CD4-positive, alpha-beta memory T cell (primary cell): ENCODE measurements around the gene NUDCD2. TPM values are rescaled to one million over a fixed set of nuclear protein-coding genes. Genes with fewer than 3 reads are reported as not detected.
A peak's percentile ranks its signal among the peaks of the same experiment; 100 is the strongest.

Experiments
- CTCF ChIA-PET: fragments of 350-600 bp; sonication (Branson Sonifier 250); formaldehyde crosslinking; loops from one replicate; lab custom pipeline; 2021; ENCODE audit warnings: inconsistent platforms; ENCODE audit not compliant: partially characterized antibody; lab: Charles Lee
- POLR2A ChIA-PET: fragments of 350-600 bp; sonication (Branson Sonifier 250); formaldehyde crosslinking; loops from one replicate; lab custom pipeline; 2021; ENCODE audit not compliant: partially characterized antibody; lab: Charles Lee
- DNase-seq, 5 donors: peaks; one replicate each; pipeline versions ENCODE4 v3.0.0 to v3.0.0-alpha.2; 2020 to 2022; ENCODE audit warnings: mixed read lengths in 1 of 5
- H3K27ac ChIP-seq: one replicate; pipeline ENCODE4 v1.7.0; 2013; ENCODE audit warnings: low read depth, low read length
- H3K27me3 ChIP-seq: 2 replicates; pipeline ENCODE4 v1.7.0; 2013; ENCODE audit warnings: mild to moderate bottlenecking, low read length, moderate library complexity; ENCODE audit not compliant: insufficient read depth
- H3K36me3 ChIP-seq: 2 replicates; pipeline ENCODE4 v1.7.0; 2013; ENCODE audit warnings: mild to moderate bottlenecking, low read length, moderate library complexity; ENCODE audit not compliant: insufficient read depth
- H3K4me1 ChIP-seq: 2 replicates; pipeline ENCODE4 v1.7.0; 2013; ENCODE audit warnings: mild to moderate bottlenecking, low read length, moderate library complexity; ENCODE audit not compliant: insufficient read depth
- H3K4me3 ChIP-seq, 2 donors: one replicate each; pipeline ENCODE4 v1.7.0; 2013; ENCODE audit warnings: low read length in 2 of 2, mild to moderate bottlenecking in 1 of 2
- H3K9me3 ChIP-seq, 2 donors: one replicate each; pipeline ENCODE4 v1.7.0; 2013; ENCODE audit warnings: low read length in 2 of 2, control low read depth in 1 of 2; ENCODE audit not compliant: control insufficient read depth in 1 of 2
- H3K27ac Mint-ChIP-seq, 7 donors: one replicate each; pipeline ENCODE4 v1.8.0; 2020 to 2021; ENCODE audit warnings: mixed read lengths in 7 of 7, mild to moderate bottlenecking in 6 of 7, inconsistent platforms in 3 of 7, moderate library complexity in 3 of 7
- H3K27me3 Mint-ChIP-seq, 2 donors: one replicate each; pipeline ENCODE4 v1.8.0; 2020 to 2021; ENCODE audit warnings: mixed read lengths in 2 of 2
- H3K36me3 Mint-ChIP-seq, 2 donors: one replicate each; pipeline ENCODE4 v1.8.0; 2020 to 2021; ENCODE audit warnings: mixed read lengths in 2 of 2, inconsistent platforms in 1 of 2, mild to moderate bottlenecking in 1 of 2
- H3K4me1 Mint-ChIP-seq, 4 donors: one replicate each; pipeline ENCODE4 v1.8.0; 2020 to 2021; ENCODE audit warnings: mixed read lengths in 4 of 4, mild to moderate bottlenecking in 1 of 4
- H3K4me3 Mint-ChIP-seq, 8 donors: one replicate each; pipeline ENCODE4 v1.8.0; 2020 to 2021; ENCODE audit warnings: mixed read lengths in 8 of 8, mild to moderate bottlenecking in 7 of 8, moderate library complexity in 6 of 8, inconsistent platforms in 3 of 8
- H3K9me3 Mint-ChIP-seq, 8 donors: one replicate each; pipeline ENCODE4 v1.8.0; 2020 to 2021; ENCODE audit warnings: mixed read lengths in 8 of 8, mild to moderate bottlenecking in 5 of 8, inconsistent platforms in 3 of 8, moderate library complexity in 1 of 8
- intact Hi-C: fragments of 100-400 bp; cut with micrococcal nuclease; formaldehyde crosslinking; loops from one replicate; pipeline ENCODE4 v1.15.1; 2023
- polyA plus RNA-seq, 2 donors: library from polyadenylated mRNA; unstranded; fragments of 300-500 nt; fragmentation: Illumina TruSeq; gene quantifications; one replicate each; pipeline ENCODE4 v1.2.3, GENCODE V29; 2021
- total RNA-seq, 2 experiments: library from RNA; stranded (reverse); gene quantifications; one replicate each; pipeline ENCODE4 v1.2.3, GENCODE V29; 2021

The NUDCD2 gene, protein sequence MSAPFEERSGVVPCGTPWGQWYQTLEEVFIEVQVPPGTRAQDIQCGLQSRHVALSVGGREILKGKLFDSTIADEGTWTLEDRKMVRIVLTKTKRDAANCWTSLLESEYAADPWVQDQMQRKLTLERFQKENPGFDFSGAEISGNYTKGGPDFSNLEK
- total RNA-seq (10 to 100 TPM; 26.0 to 26.4 TPM), polyA plus RNA-seq (10 to 100 TPM; 61.5 to 62.0 TPM)

DNA sequence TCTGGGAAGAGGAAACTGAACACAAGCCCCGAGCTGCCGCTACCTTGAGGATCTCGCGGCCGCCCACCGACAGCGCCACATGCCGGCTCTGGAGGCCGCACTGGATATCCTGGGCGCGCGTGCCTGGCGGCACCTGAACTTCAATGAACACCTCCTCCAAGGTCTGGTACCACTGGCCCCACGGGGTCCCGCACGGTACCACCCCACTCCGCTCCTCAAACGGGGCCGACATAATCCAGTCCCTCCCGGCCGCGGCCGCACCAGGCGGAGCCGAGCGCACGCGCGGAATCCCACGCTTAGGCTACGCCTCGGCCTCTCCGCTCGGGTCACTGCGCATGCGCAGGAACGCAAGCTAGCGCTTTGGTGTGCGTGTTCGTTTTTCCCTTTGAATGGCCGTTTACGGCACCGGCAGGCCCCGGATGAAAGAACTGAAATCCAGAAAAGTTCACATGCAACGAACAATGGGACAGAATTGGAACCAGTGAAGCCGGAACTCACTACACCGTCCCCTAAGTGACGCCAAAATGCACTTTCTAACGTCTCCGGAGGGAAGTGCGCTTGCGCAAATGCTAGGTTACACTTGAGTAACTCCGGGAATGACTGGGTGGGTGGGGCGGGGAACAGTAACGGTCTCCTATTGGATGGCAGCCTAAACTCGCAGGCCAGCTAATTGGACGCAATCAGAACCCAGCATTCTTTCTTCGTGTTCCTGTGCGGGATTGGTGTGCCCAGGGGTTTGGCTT lies at the start of gene NUDCD2:
NUDCD2 (minus strand) TSS at position 284 of the 743 bp plus-strand sequence; CDS start at position 232, 52 bp downstream.
- H3K4me1 ChIP-seq, result peaks cover 50% of the 10 kb centered on the region
- peak within 1 kb of the TSS; percentile 96 for H3K27ac ChIP-seq
- ChIA-PET CTCF (interaction anchor here (0.7 to 6.4 kb wide), 13 partner anchors 8 to 52 kb away, joined by 3 to 63 read pairs (median 4); partner anchors contain the start of genes CCNG1 and MAT2B), POLR2A (interaction anchor here (0.6 to 7.0 kb wide), 12 partner anchors 8 to 62 kb away, joined by 3 to 257 read pairs (median 6); partner anchors contain the start of genes CCNG1 and MAT2B)
- Mint-ChIP-seq H3K9me3 (peaks cover 0 to 5% (median 0%) of the 10 kb centered on the region in 8 donors), H3K4me1 (peaks cover 25 to 62% (median 44%) of the 10 kb centered on the region in 4 donors), H3K4me3 (peak within 1 kb of the TSS; percentile 94 to 99 (median 96)), H3K27ac (peak within 1 kb of the TSS; percentile 98 to 100 (median 99)), H3K27me3 (no peaks in the 10 kb centered on the region), H3K36me3 (peaks cover 14 to 19% of the 10 kb centered on the region in 2 donors)
- peak within 1 kb of the TSS; percentile 68 to 99 for H3K4me3 ChIP-seq
- peak; percentile 97 to 99 (median 98) for DNase-seq
- no peaks in the 10 kb centered on the region for H3K27me3 ChIP-seq
- H3K9me3 ChIP-seq, result no peaks in the 10 kb centered on the region
- peaks cover 4% of the 10 kb centered on the region for H3K36me3 ChIP-seq
- intact Hi-C loops, result loop anchor here (1.0 kb wide), 2 partner anchors 23 to 45 kb away; partner anchors contain the start of genes CCNG1 and MAT2B

DNA sequence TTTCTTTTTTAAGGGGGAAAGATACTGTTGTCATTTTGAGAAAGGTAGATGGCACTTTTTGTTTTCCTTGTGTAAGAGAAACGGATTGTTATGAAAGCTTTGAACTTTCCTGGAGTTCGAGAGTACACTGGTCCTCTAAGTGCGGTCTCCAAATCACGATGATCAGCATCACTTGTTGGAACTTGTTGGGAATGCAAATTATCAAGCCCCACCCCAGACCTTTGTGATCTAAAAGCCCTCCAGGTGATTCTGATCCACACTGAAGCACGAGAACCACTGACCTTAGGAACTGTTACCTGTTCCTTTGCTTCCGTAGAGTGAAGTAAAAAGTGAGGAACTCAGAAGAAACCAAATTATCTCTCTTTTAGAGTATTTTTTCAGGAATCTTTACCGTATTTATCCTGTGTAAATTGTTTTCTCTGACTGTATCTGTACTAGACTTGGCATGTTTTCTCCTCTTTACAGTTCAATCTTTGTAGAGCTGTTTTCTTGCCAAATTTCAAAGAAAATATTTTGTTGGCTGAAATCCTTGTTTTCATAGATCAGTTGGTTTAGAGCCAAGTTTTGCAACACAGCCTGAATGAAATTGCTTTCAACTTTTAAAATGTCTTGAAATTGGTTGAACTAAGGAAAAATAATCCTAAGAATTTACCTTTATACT lies 49.5 kb upstream of the NUDCD2 start:
- H3K4me1 ChIP-seq, result peaks cover 62% of the 10 kb centered on the region
- H3K9me3 ChIP-seq, result no peaks in the 10 kb centered on the region
- Mint-ChIP-seq H3K9me3 (no peaks in the 10 kb centered on the region), H3K27ac (peak overlapping the region; percentile 97 to 100 (median 99)), H3K27me3 (no peaks in the 10 kb centered on the region), H3K4me1 (peaks cover 42 to 74% (median 52%) of the 10 kb centered on the region in 4 donors), H3K4me3 (peak overlapping the region; percentile 92 to 100 (median 98)), H3K36me3 (peaks cover 22 to 56% of the 10 kb centered on the region in 2 donors)
- ChIA-PET CTCF (interaction anchor here (1.4 to 3.2 kb wide), 4 partner anchors 20 to 71 kb away, joined by 3 to 33 read pairs (median 6); partner anchors contain the start of genes CCNG1, HMMR and NUDCD2), POLR2A (interaction anchor here (1.6 to 9.9 kb wide), 2 partner anchors 12 to 49 kb away, joined by 4 to 257 read pairs; partner anchors contain the start of genes HMMR and NUDCD2)
- H3K36me3 ChIP-seq, result peaks cover 22% of the 10 kb centered on the region
- DNase-seq, result peak in 1 of 5 donors; percentile 4
- no peaks in the 10 kb centered on the region for H3K27me3 ChIP-seq
- H3K4me3 ChIP-seq, result peak overlapping the region; percentile 26 to 75
- peak overlapping the region; percentile 90 for H3K27ac ChIP-seq
- intact Hi-C loops, result loop anchor here (2.0 kb wide), 1 partner anchor 13 kb away; no protein-coding TSS in a partner anchor

DNA sequence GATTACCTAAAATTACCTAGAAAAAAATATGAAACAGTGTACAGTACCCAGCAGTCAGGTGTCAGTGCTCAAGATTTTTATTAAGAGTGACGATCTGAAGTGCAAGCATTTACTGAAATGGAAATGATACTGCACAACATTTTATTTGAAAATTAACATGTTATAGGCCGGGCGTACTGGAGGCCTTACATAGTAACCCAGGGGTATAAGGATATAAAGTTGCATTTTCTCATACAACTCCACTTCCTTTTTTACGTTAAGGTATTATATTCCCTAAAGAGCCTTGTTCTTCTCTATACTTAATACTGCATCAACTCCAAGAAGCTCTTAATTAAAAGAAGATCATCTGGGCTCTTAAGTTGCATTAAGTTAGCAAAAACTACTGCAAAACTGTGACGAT lies 48.9 kb upstream of the NUDCD2 start:
- peaks cover 42 to 80% (median 57%) of the 10 kb centered on the region in 4 donors for H3K4me1 Mint-ChIP-seq
- Histone ChIP-seq H3K9me3 (no peaks in the 10 kb centered on the region), H3K36me3 (peaks cover 17% of the 10 kb centered on the region), H3K4me1 (peaks cover 61% of the 10 kb centered on the region), H3K27ac (peak overlapping the region; percentile 90), H3K27me3 (no peaks in the 10 kb centered on the region), H3K4me3 (peak overlapping the region; percentile 19 to 75)
- no peaks in the 10 kb centered on the region for H3K27me3 Mint-ChIP-seq
- ChIA-PET POLR2A (interaction anchor here (1.1 to 9.9 kb wide), 4 partner anchors 8 to 49 kb away, joined by 3 to 257 read pairs (median 4); partner anchors contain the start of genes HMMR and NUDCD2), CTCF (interaction anchor here (0.7 to 3.2 kb wide), 6 partner anchors 8 to 100 kb away, joined by 3 to 33 read pairs (median 4); partner anchors contain the start of genes CCNG1, HMMR and NUDCD2)
- H3K4me3 Mint-ChIP-seq, result peak overlapping the region; percentile 92 to 100 (median 98)
- H3K36me3 Mint-ChIP-seq, result peaks cover 21 to 55% of the 10 kb centered on the region in 2 donors
- DNase-seq, result no peak
- peak overlapping the region; percentile 97 to 100 (median 99) for H3K27ac Mint-ChIP-seq
- intact Hi-C loops, result loop anchor here (2.0 kb wide), 1 partner anchor 14 kb away; no protein-coding TSS in a partner anchor
- H3K9me3 Mint-ChIP-seq, result no peaks in the 10 kb centered on the region

DNA sequence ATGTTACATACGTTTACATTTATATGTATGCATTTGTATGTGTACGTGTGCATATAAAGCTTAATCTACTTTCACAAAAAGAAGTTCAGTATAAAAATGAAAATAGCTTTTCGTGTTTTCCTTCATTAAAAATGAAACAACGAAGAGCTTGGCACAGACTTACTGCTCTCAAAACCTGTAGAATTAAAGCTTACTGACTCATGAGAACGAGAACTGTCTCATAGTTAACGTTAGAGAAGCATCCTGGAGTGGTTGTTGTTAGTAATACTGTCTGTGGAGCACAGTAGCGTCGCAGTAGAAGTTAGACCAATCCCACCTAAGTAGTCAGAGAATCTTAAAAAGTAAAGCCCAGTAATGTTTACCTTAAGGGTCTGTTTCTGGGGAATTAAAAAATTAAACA lies 46.8 kb upstream of the NUDCD2 start:
- intact Hi-C loops, result no loop called here

DNA sequence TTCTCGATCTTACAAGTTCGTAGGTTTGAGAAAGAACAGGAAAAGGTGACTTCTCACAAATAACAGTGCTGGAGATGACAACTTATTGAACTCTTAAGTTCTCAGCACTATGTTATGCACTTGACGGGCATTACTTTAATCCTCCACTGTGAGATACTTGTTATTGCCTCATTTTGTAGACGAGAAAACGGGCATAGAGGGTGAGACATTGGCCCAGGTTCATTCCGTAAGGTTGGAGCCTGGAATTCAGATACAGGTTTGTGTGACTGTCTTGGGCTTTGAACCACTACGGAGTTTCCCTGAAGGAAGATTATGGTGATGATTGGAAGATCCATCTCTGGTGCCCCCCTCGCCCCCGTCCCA lies 46.2 kb upstream of the NUDCD2 start:
- H3K27ac ChIP-seq, result peak overlapping the region; percentile 90
- CTCF ChIA-PET, result interaction anchor here (0.9 to 5.1 kb wide), 13 partner anchors 27 to 68 kb away, joined by 3 to 63 read pairs (median 5); partner anchors contain the start of genes CCNG1, HMMR and NUDCD2
- Mint-ChIP-seq H3K27ac (peak overlapping the region; percentile 97 to 100 (median 99)), H3K4me1 (peaks cover 35 to 76% (median 50%) of the 10 kb centered on the region in 4 donors), H3K27me3 (no peaks in the 10 kb centered on the region), H3K36me3 (peaks cover 7 to 37% of the 10 kb centered on the region in 2 donors), H3K9me3 (no peaks in the 10 kb centered on the region), H3K4me3 (peak overlapping the region; percentile 92 to 100 (median 98))
- POLR2A ChIA-PET, result interaction anchor here (0.8 to 9.9 kb wide), 18 partner anchors 10 to 68 kb away, joined by 3 to 257 read pairs (median 6); partner anchors contain the start of genes CCNG1, HMMR and NUDCD2
- H3K9me3 ChIP-seq, result no peaks in the 10 kb centered on the region
- H3K27me3 ChIP-seq, result no peaks in the 10 kb centered on the region
- DNase-seq, result peak in 1 of 5 donors; percentile 45
- intact Hi-C loops, result no loop called here
- H3K4me3 ChIP-seq, result peak overlapping the region; percentile 69 to 75
- no peaks in the 10 kb centered on the region for H3K36me3 ChIP-seq
- peaks cover 47% of the 10 kb centered on the region for H3K4me1 ChIP-seq

More for the DNA sequence above, 46.8 kb upstream of the NUDCD2 start:
- peak in 4 of 5 donors; percentile 4 to 50 (median 13) for DNase-seq
- Mint-ChIP-seq H3K27me3 (no peaks in the 10 kb centered on the region), H3K4me1 (peaks cover 35 to 78% (median 52%) of the 10 kb centered on the region in 4 donors), H3K36me3 (peaks cover 8 to 37% of the 10 kb centered on the region in 2 donors), H3K27ac (peak overlapping the region; percentile 97 to 100 (median 99)), H3K9me3 (no peaks in the 10 kb centered on the region), H3K4me3 (peak overlapping the region; percentile 92 to 100 (median 98))
- CTCF ChIA-PET, result interaction anchor here (0.6 to 3.2 kb wide), 2 partner anchors 13 to 46 kb away, joined by 3 to 33 read pairs; partner anchors contain the start of genes HMMR and NUDCD2
- no peaks in the 10 kb centered on the region for H3K27me3 ChIP-seq
- POLR2A ChIA-PET, result interaction anchor here (0.6 to 9.9 kb wide), 5 partner anchors 16 to 65 kb away, joined by 3 to 257 read pairs (median 3); partner anchors contain the start of genes HMMR and NUDCD2
- peak overlapping the region; percentile 69 to 75 for H3K4me3 ChIP-seq
- peaks cover 49% of the 10 kb centered on the region for H3K4me1 ChIP-seq
- peak overlapping the region; percentile 90 for H3K27ac ChIP-seq
- no peaks in the 10 kb centered on the region for H3K36me3 ChIP-seq
- no peaks in the 10 kb centered on the region for H3K9me3 ChIP-seq
